Right ventricle myocardium inferior (tissue), 1 donor: ENCODE measurements around the gene TBC1D2B. TPM values are rescaled to one million over a fixed set of nuclear protein-coding genes. Genes with fewer than 3 reads are reported as not detected.

Source experiments
- ATAC-seq: fragments of 200-7000 bp; cut with Tn5 transposase; one replicate; pipeline ENCODE4 v1.9.1; 2020; ENCODE audit warnings: mild to moderate bottlenecking, moderate library complexity
- DNase-seq: peaks from one replicate; pipeline ENCODE4 v3.0.0; 2021; ENCODE audit errors: missing footprints
- intact Hi-C: fragments of 100-400 bp; cut with DNase I; formaldehyde crosslinking; loops from one replicate; pipeline ENCODE4 v1.11.0; 2022
- total RNA-seq: library from RNA; stranded (reverse); fragmentation: NEBNext Ultra II Directional; extraction: Animal tissue kit (Norgen Biotek cat#: 25700); gene quantifications from one replicate; pipeline ENCODE4 v1.2.1, GENCODE V29; 2021
- donor health status: DM: no; HTN: yes; CAD: no; lungs with severe emphysema.

The TBC1D2B gene
- total RNA-seq, 1 donor from 2014 or later: 12.2 TPM

- ATAC-seq: no peak
- intact Hi-C loops: loop anchor here (5.0 kb wide), 2 partner anchors 42 to 72 kb away; no protein-coding TSS in a partner anchor
These were observed 2.0 kb upstream of the TBC1D2B start for GRCh38 chr15:78079298-78080087.

GRCh38 chr15:78077871-78078210 lies 330 bp upstream of the TBC1D2B start:
- intact Hi-C loops: loop anchor here (5.0 kb wide), 2 partner anchors 41 to 71 kb away; no protein-coding TSS in a partner anchor
- no peak for DNase-seq
- ATAC-seq: no peak

More at GRCh38 chr15:78079298-78080087, 2.0 kb upstream of the TBC1D2B start:
- DNase-seq: no peak

DNA sequence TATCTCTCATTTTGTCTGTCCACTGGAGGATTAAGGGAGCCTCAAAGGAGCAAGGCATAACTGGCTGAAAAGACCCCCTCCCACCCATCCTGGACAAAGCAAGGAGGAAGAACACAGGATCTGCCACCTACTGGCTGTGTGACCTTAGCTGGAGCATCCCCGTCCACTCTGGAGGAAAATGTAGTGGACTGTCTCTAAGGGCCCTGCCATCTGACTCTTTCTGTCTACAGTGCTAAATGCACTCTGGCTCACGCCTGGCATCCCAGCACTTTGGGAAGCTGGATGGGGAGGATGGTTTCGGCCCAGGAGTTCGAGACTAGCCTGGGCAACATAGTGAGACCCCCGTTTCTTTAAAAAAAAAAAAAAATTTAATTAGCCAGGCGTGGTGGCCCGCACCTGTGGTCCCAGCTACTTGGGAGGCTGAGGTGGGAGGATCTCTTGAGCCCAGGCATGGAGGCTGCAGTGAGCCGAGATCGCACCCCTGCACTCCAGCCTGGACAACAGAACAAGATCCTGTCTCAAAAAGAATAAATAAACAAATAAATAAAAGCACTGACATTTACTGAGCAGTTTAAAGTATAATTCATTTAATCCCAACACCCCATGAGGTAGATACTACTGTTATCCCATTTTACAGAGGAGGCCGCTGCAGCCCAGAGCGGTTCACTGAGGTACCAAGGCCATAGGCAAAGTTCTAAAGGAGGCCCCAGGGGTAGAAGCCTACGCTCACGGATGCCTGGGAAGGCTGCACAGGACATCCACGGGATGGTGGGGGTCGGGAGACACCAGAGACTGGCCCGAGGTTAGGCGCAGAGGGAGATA lies 1.1 kb downstream of the TBC1D2B start:
- intact Hi-C loops: loop anchor here (5.0 kb wide), 2 partner anchors 39 to 69 kb away; no protein-coding TSS in a partner anchor
- DNase-seq: no peak

GRCh38 chr15:78075490-78076230 lies 1.9 kb downstream of the TBC1D2B start:
- DNase-seq (no peak), ATAC-seq (peak; percentile 69)
- intact Hi-C loops: loop anchor here (5.0 kb wide), 2 partner anchors 38 to 68 kb away; no protein-coding TSS in a partner anchor

More for the DNA sequence above, 1.1 kb downstream of the TBC1D2B start:
- peak; percentile 7 for ATAC-seq

DNA sequence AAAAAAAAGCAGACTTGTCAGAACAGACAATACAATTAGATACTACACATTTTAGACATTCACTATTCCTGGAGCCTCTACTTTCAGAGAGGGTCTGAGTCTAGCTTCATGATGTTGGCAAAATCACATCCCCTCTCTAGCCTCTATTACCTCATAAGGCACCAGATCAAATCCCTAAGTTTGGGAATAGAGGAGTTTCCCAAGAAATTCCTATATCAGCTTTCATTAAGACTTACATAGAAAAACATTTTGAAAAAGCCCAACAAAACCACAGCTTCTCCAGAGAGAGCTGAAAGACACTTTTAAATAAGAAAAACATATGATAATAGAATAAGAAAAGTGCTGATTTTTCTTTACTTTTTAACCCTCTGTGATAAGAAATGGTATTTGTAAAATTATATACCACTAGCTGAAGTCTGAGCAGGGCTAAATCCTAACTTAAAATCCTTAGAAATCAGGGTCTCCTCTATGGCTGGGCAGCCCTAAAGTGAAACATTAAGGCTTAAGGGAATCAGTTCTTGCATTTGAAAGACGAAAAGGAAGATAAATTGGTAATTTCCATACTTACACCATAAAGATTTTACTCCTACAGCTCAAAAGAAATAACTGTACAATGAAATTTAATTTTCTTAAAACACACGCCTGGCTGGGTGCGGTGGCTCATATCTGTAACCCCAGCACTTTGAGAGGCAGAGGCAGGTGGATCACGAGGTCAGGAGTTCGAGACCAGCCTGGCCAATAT lies 4.3 kb downstream of the TBC1D2B start:
- intact Hi-C loops: loop anchor here (5.0 kb wide), 1 partner anchor 51 kb away; no protein-coding TSS in a partner anchor
- no peak for DNase-seq
- ATAC-seq: no peak

DNA sequence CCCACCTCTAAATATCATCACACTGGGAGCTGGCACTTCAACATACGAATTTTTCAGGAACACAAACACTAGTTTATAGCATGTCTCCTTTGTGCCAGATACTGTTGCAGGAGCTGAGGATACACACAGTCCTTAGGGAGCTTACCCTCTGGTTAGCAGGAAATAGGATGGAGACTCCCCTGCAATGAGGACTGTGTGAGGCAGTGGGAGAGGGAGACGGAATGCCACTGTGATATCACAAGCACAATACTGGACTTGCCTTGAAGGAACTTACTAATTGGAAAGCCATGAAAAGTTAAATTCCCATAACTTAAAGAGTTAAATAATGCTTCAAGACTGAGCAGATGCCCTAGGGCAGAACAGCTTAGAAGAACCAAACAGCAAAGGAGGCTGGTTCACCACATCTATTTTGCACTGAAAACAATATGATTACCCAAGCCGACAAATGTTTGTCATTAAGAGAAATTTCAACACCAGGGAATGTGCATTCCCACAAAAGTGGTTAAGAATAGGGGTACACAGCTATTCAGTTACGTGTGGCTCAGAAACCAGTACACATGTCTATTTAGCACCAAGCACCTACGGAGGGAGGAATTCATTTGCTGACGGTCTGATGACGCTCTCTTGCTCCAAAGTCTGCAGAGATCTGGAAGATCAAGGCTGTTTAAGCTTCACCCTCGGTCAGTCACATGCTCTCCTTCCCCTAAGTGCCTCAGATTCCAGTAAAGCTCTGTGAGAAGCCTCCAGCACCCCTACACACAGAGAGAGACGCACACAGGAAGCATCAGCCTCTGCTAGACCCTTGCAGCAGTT lies 5.2 kb downstream of the TBC1D2B start:
- intact Hi-C loops: loop anchor here (5.0 kb wide), 1 partner anchor 50 kb away; no protein-coding TSS in a partner anchor
- ATAC-seq: peak; percentile 40
- DNase-seq: no peak

GRCh38 chr15:78071383-78071782 lies 6.1 kb downstream of the TBC1D2B start:
- intact Hi-C loops: loop anchor here (5.0 kb wide), 1 partner anchor 49 kb away; no protein-coding TSS in a partner anchor
- DNase-seq (no peak), ATAC-seq (no peak)

DNA sequence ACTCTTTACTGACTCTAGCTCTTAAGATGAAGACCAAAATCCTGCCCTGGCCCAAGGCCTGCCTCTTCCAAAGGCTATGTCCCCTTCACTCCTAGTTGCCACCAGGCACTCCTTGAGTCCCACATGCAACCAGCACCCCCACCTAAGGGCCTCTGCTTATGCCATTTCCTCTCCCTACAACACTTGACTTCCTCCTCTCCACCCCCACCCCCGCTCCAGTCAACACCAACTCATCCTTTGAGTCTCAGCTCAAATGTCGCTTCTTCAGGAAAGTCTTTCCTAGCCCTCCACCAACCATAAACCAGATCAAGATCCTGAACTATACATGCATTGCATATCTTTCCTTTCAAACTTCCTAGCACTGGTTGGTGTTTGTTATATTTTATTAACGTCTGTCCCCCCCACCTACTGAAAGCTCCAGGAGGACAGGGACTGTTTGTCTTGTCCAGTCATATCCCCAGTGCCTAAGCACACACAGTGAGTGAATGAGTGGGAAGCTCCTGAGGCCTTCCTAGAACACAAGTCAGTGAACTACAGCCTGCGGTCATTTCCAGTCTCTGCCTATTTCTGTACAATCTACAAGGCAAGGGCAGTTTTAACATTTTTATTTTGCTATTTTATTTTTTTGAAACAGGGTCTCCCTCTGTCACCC lies 7.3 kb downstream of the TBC1D2B start:
- intact Hi-C loops: loop anchor here (5.0 kb wide), 1 partner anchor 48 kb away; no protein-coding TSS in a partner anchor
- DNase-seq (no peak), ATAC-seq (no peak)

- no peak for ATAC-seq
- DNase-seq: no peak
- intact Hi-C loops: loop anchor here (5.0 kb wide), 1 partner anchor 47 kb away; no protein-coding TSS in a partner anchor
These were observed 8.0 kb downstream of the TBC1D2B start for GRCh38 chr15:78069462-78070029.

DNA sequence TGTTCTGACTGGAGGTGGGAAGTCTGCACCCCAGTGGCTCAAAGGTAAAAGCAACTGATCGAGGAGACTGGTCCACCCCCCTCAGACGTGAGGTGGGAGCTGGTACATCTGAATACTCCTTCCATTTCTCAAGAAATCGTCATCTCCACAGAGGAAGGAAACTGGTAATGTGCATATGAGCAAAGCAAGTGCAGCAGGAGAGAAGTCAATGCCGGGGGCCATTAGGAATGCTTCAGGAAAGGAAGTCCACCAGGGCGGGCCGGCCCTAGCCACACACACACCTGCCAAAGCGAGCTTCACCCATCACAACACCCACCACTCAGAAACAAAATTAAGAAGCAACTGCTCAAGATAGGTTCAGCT lies 8.5 kb downstream of the TBC1D2B start:
- no peak for DNase-seq
- no peak for ATAC-seq
- intact Hi-C loops: no loop called here

- DNase-seq (no peak), ATAC-seq (no peak)
- intact Hi-C loops: no loop called here
These were observed 9.9 kb downstream of the TBC1D2B start for GRCh38 chr15:78067328-78068228.

DNA sequence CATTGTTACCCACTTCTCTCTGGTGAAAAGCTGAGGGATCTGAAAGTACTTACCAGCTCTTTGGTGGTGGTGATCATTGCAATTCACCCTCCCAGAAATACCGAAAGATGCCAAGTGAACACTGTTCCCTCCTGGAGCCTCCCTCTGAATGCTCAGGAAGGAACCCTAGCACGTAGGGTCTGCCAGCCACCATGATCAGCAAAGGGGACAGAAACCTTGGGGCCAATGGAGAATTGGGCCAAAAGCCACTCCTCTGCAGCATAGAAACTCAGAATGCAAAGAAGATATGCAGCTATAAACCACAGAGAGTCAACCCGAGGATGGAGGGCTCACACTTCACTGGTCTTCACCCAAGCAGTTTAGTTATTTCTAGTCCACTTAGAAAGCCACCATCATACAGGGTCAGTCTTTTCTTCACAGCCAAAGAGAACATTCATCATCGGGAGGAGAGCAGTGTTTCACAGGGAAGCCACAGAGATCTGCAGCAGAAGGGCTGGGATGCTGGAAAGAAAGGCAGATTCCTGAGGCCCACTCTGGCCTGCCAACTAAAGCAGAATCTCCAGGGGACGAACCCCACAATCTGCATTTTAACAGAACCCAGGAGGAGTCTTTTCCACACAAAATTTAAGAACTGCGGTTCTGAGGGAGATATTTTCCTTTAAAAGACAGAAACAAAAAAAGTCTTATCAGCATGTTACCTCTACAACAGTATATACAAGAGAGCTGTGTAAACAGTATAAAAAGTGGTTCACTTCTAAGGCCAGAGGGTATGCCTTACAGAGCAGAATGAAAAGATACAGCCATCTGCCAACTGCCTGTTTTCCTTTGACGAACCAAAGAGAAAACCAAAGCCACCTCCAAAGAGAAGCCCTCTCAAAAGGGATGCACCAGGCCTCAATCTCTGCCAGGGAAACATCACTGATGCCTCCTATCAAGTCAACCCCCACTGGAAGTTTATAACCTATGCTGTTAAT lies 11.3 kb downstream of the TBC1D2B start:
- intact Hi-C loops: no loop called here
- ATAC-seq (no peak), DNase-seq (no peak)

- DNase-seq (peak; percentile 77), ATAC-seq (peak; percentile 91)
- intact Hi-C loops: no loop called here
These were observed 12.1 kb downstream of the TBC1D2B start for GRCh38 chr15:78065284-78065872.

GRCh38 chr15:78064544-78064943 lies 13.0 kb downstream of the TBC1D2B start:
- no peak for DNase-seq
- intact Hi-C loops: no loop called here
- peak; percentile 48 for ATAC-seq
